ENCODE results near the gene TET2. TPM values are rescaled to one million over a fixed set of nuclear protein-coding genes. Genes with fewer than 3 reads are reported as not detected.

Gene TET2
- 10 to 100 TPM; 27.4 to 40.5 (median 32.4) TPM for total RNA-seq

- intact Hi-C loops (cut with DNase I), result loop anchor here (5.0 to 10.0 kb wide), 2 partner anchors 98 to 326 kb away; partner anchors contain the start of gene PPA2
- TF ChIP-seq POLR2A (IDR thresholded peaks at IDR 0.05) (peak in 1 of 2 donors; percentile 86), CTCF (IDR thresholded peaks at IDR 0.05) (peak in 2 of 6 experiments; percentile 6 to 10)
- H3K27me3 ChIP-seq, result no peaks in the 10 kb centered on the region
- H3K36me3 ChIP-seq, result no peaks in the 10 kb centered on the region
- H3K9me3 ChIP-seq, result no peaks in the 10 kb centered on the region
- H3K4me1 ChIP-seq, result peaks cover 0 to 18% of the 10 kb centered on the region in 2 donors
- peak within 1 kb of the TSS; percentile 29 to 87 (median 74) for H3K27ac ChIP-seq
- WGBS, 2 donors, result 0% methylated on average over 22 to 37 of the region's 77 CpGs
- H3K4me3 ChIP-seq (replicated peaks in 1 of 3), result peak within 1 kb of the TSS; percentile 23 to 82 (median 67)
- peak; percentile 77 for DNase-seq
These were observed at the start of gene TET2 for GRCh38 chr4:105146276-105147015. TET2 (plus strand) TSS chr4:105146876; CDS start chr4:105233943, 87,067 bp downstream.

- H3K4me3 ChIP-seq (replicated peaks in 1 of 3), result no peak overlapping the region
- no peak for DNase-seq
- no peaks in the 10 kb centered on the region for H3K27me3 ChIP-seq
- TF ChIP-seq POLR2A (IDR thresholded peaks at IDR 0.05) (no peak), CTCF (IDR thresholded peaks at IDR 0.05) (no peak)
- no peaks in the 10 kb centered on the region for H3K9me3 ChIP-seq
- no peak overlapping the region for H3K27ac ChIP-seq
- H3K36me3 ChIP-seq, result no peaks in the 10 kb centered on the region
- no peaks in the 10 kb centered on the region for H3K4me1 ChIP-seq
- intact Hi-C loops (cut with DNase I), result no loop called here
These were observed 44.7 kb upstream of the TET2 start for GRCh38 chr4:105102016-105102415.

GRCh38 chr4:105106426-105106825 lies 40.2 kb upstream of the TET2 start:
- DNase-seq, result no peak
- Histone ChIP-seq H3K27ac (no peak overlapping the region), H3K9me3 (no peaks in the 10 kb centered on the region)

GRCh38 chr4:105107095-105107856 lies 39.4 kb upstream of the TET2 start:
- no peaks in the 10 kb centered on the region for H3K4me1 ChIP-seq
- no peaks in the 10 kb centered on the region for H3K36me3 ChIP-seq
- no peak overlapping the region for H3K4me3 ChIP-seq (replicated peaks in 1 of 3)
- H3K27ac ChIP-seq, result no peak overlapping the region
- intact Hi-C loops (cut with DNase I), result no loop called here
- H3K9me3 ChIP-seq, result no peaks in the 10 kb centered on the region
- H3K27me3 ChIP-seq, result no peaks in the 10 kb centered on the region
- no peak for TF ChIP-seq POLR2A (IDR thresholded peaks at IDR 0.05)
- no peak for TF ChIP-seq CTCF (IDR thresholded peaks at IDR 0.05)
- DNase-seq, result no peak
- WGBS, 2 donors, result 80 to 82% methylated on average over 5 of the region's 5 CpGs

More at GRCh38 chr4:105106426-105106825, 40.2 kb upstream of the TET2 start:
- intact Hi-C loops (cut with DNase I), result no loop called here
- Histone ChIP-seq H3K27me3 (no peaks in the 10 kb centered on the region), H3K36me3 (no peaks in the 10 kb centered on the region), H3K4me1 (no peaks in the 10 kb centered on the region), H3K4me3 (replicated peaks in 1 of 3) (no peak overlapping the region)
- TF ChIP-seq CTCF (IDR thresholded peaks at IDR 0.05), result no peak
- no peak for TF ChIP-seq POLR2A (IDR thresholded peaks at IDR 0.05)

- H3K36me3 ChIP-seq, result no peaks in the 10 kb centered on the region
- intact Hi-C loops (cut with DNase I), result no loop called here
- H3K4me3 ChIP-seq (replicated peaks in 1 of 3), result no peak overlapping the region
- no peak for DNase-seq
- H3K27ac ChIP-seq, result no peak overlapping the region
- H3K4me1 ChIP-seq, result no peaks in the 10 kb centered on the region
- no peaks in the 10 kb centered on the region for H3K27me3 ChIP-seq
- no peaks in the 10 kb centered on the region for H3K9me3 ChIP-seq
- no peak for TF ChIP-seq CTCF (IDR thresholded peaks at IDR 0.05)
- TF ChIP-seq POLR2A (IDR thresholded peaks at IDR 0.05), result no peak
These were observed 37.7 kb upstream of the TET2 start for GRCh38 chr4:105108971-105109370.
